Measurements from ENCODE around the gene HCN4.

DNA sequence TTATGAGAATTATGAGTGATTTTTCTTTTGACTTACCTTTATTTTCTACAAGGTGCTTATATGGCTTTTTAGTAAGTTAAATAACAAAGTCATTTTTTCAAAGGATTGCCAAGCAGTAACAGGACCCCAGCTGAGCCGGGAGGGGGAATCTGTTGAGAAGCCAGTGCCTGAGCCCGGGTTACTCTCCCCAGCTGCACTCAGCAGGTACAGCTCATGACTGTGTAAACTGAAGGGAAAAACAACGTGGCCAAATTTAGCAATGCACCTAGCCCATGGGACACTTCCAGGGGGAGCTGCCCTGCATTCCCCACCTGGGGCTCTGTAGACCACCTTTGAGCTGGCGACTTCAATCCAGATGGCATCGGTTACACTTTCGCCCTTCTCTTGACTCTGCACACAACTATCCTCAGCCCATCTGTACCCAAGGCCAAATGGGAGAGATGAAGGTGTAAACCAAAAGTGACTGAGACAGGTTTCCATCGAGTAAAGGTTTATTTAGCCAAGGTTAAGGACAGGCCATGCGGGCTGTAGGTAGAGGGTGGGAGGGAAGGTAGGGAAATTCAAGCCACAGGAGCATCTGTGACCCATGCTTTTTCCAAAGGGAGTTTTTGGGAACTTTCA, 18.2 kb upstream of the HCN4 start:
- TF ChIP-seq, protein P1, sequence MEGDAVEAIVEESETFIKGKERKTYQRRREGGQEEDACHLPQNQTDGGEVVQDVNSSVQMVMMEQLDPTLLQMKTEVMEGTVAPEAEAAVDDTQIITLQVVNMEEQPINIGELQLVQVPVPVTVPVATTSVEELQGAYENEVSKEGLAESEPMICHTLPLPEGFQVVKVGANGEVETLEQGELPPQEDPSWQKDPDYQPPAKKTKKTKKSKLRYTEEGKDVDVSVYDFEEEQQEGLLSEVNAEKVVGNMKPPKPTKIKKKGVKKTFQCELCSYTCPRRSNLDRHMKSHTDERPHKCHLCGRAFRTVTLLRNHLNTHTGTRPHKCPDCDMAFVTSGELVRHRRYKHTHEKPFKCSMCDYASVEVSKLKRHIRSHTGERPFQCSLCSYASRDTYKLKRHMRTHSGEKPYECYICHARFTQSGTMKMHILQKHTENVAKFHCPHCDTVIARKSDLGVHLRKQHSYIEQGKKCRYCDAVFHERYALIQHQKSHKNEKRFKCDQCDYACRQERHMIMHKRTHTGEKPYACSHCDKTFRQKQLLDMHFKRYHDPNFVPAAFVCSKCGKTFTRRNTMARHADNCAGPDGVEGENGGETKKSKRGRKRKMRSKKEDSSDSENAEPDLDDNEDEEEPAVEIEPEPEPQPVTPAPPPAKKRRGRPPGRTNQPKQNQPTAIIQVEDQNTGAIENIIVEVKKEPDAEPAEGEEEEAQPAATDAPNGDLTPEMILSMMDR (IDR thresholded peaks at IDR 0.05; ENCODE audit: insufficient read depth, low read depth, low read length), result no peak
- TF ChIP-seq EZH2 (IDR thresholded peaks at IDR 0.05; ENCODE audit: insufficient read depth, low read length), result no peak
